SJCRH30 (cell line): ENCODE measurements around the gene HAPSTR1. TPM values are rescaled to one million over a fixed set of nuclear protein-coding genes. Genes with fewer than 3 reads are reported as not detected.
A peak's percentile ranks its signal among the peaks of the same experiment; 100 is the strongest.

Experiments used
- DNase-seq, 2 experiments: peaks; one replicate each; pipeline ENCODE4 v3.0.0-alpha.2; 2015 to 2020
- H3K27ac ChIP-seq: fragments of 250-450 bp; sonication (Bioruptor Pico); 2 replicates; pipeline ENCODE4 v1.5.1; 2020; ENCODE audit warnings: mild to moderate bottlenecking, moderate library complexity
- H3K27me3 ChIP-seq: fragments of 250-450 bp; sonication (Bioruptor Pico); 2 replicates; pipeline ENCODE4 v1.5.1; 2020; ENCODE audit warnings: mild to moderate bottlenecking, moderate library complexity
- H3K36me3 ChIP-seq: fragments of 250-450 bp; sonication (Bioruptor Pico); 2 replicates; pipeline ENCODE4 v1.5.1; 2020; ENCODE audit warnings: mild to moderate bottlenecking, moderate library complexity
- H3K4me1 ChIP-seq: fragments of 250-450 bp; sonication (Bioruptor Pico); 2 replicates; pipeline ENCODE4 v1.5.1; 2020; ENCODE audit warnings: mild to moderate bottlenecking, moderate library complexity
- H3K4me3 ChIP-seq: fragments of 250-450 bp; sonication (Bioruptor Pico); 2 replicates; pipeline ENCODE4 v1.5.1; 2020; ENCODE audit warnings: mild to moderate bottlenecking, moderate library complexity
- H3K9me3 ChIP-seq: fragments of 250-450 bp; sonication (Bioruptor Pico); replicated peaks from 2 replicates; pipeline ENCODE4 v1.5.1; 2020; ENCODE audit warnings: mild to moderate bottlenecking, moderate library complexity
- total RNA-seq: library from RNA; depleted of rRNA; stranded (reverse); fragments of >200 nt; shearing (Covaris generic); gene quantifications from 2 replicates; pipeline ENCODE4 v1.2.3, GENCODE V29; 2014

The HAPSTR1 gene
- total RNA-seq, 1 experiment from 2014 or later = 59.3 TPM

DNA sequence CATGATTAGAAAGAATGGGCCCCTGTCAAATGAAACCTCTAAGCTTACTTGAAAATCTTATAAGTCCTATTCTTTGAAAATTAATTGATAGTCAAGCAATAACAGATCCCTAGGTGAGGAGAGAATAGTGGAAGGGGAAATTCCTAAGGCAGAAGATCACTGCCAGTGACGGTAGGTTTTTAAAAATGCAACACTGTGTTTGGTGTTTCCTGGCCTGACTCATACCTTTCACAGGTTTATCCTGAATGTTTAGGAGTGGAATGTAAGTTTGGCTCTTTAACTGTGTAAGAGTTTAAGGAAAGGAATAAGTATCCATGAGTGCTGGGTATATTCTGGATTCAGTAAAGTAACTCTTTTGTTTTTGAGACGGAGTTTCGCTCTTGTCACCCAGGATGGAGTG, 23.8 kb downstream of the HAPSTR1 start:
- Histone ChIP-seq H3K27me3 (no peaks in the 10 kb centered on the region), H3K36me3 (peaks cover 47% of the 10 kb centered on the region), H3K9me3 (no peaks in the 10 kb centered on the region), H3K4me3 (no peak overlapping the region), H3K27ac (no peak overlapping the region), H3K4me1 (no peaks in the 10 kb centered on the region)
- DNase-seq = no peak

DNA sequence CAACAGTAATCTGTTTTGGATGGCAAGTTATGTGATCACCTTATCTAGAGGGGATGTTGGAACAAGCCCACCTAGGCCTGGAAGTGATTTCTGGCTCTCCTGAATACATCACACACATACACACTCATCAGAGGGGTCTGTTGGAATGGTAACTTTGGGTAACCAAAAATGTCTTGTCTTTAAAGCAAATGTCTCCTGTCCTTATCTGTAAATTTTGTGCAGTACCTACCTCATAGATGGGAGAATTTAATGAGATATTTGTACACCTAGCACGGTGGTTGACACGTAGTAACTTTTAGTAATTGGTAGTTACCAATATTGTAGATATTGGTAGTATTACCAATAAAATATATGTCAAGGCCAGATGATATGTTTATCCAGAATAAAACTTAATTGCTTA, 24.7 kb downstream of the HAPSTR1 start:
- Histone ChIP-seq H3K4me1 (no peaks in the 10 kb centered on the region), H3K36me3 (peaks cover 45% of the 10 kb centered on the region)

DNA sequence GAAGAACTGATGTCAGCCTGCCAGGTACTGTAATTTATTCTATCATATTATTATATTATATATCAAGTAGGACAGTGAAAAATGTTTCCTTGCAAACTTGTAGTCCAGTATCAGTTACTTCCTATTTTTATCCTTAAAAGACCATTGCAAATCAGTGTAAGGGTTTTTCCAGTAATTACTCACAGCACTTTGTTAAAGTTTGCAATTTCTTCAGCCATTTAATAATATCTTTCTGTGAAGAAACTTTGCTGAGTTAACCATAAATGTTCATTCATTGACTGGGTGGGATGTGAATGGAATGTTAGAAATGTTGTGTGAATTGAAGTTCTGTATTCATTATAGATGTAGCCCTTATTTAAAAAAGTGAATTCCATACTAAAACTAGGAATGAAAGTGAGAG, 26.7 kb downstream of the HAPSTR1 start:
- H3K4me1 ChIP-seq = no peaks in the 10 kb centered on the region
- H3K4me3 ChIP-seq = no peak overlapping the region
- H3K27me3 ChIP-seq = no peaks in the 10 kb centered on the region
- DNase-seq = no peak
- H3K27ac ChIP-seq = no peak overlapping the region
- peaks cover 35% of the 10 kb centered on the region for H3K36me3 ChIP-seq
- no peaks in the 10 kb centered on the region for H3K9me3 ChIP-seq

More for the DNA sequence above, 24.7 kb downstream of the HAPSTR1 start:
- no peaks in the 10 kb centered on the region for H3K27me3 ChIP-seq
- H3K9me3 ChIP-seq = no peaks in the 10 kb centered on the region
- no peak overlapping the region for H3K27ac ChIP-seq
- H3K4me3 ChIP-seq = no peak overlapping the region
- no peak for DNase-seq

DNA sequence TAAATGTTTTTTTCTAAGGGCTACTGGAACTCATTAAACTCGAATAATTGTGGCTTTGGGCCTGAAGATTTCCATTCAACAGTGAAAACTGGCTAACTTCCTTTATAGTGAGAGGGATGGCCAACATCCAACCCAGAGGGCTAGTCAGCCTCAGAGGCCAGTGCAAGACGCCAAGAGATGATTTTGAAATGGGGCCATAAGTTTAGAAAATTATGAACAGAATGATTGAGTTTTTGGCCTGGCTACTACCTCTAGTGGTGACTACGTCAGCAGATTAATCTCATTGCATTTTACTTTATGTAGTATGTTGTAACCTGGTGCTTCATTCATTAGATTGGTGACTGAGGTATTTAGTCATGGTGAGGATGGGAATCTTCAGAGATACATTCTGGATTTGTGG, 28.4 kb downstream of the HAPSTR1 start:
- DNase-seq = no peak
- Histone ChIP-seq H3K4me3 (no peak overlapping the region), H3K27ac (no peak overlapping the region), H3K4me1 (no peaks in the 10 kb centered on the region), H3K27me3 (no peaks in the 10 kb centered on the region), H3K9me3 (no peaks in the 10 kb centered on the region), H3K36me3 (peaks cover 34% of the 10 kb centered on the region)

DNA sequence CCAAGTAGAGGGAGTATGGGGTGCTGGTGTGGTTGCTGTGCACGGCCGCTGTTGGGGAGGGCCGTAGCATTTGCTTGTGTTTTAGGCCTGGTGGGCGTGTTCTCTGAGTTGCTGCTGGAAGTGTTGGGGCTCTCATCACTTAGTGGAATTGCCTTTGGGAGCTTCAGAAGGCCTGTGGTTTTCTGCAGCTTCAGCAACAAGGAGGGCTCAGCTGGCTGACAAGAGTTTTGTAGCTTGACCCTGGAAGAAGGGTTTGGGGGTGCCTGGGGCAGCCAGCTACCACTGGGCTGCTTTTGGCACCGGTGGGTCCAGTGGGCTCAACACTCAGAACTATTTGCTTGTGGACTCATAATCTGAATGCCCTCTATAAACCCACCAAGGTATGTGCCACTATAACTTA, 30.9 kb downstream of the HAPSTR1 start:
- no peak overlapping the region for H3K27ac ChIP-seq
- H3K27me3 ChIP-seq = no peaks in the 10 kb centered on the region
- DNase-seq = no peak
- H3K9me3 ChIP-seq = no peaks in the 10 kb centered on the region
- H3K36me3 ChIP-seq = peaks cover 17% of the 10 kb centered on the region
- H3K4me3 ChIP-seq = no peak overlapping the region
- peaks cover 2% of the 10 kb centered on the region; the same call in 1 of the 2 replicates for H3K4me1 ChIP-seq

DNA sequence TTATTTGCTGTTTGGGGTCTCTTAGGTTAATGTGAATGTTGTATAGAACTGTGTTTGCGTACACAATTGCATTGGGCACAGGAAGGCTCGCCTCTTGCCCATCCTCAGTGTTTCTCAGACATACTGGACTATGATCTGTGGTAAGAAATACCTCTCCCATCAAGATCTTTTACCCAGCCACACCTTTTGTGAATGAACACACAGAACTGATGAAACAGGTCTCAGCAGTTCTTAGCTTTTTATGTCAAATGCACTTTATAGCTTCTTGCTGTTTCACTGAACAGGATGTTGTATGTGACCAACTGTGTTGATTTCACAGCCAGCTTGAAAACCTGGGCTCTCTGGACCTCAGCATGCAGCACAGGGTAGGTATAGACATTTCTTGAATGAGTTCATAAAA, 31.5 kb downstream of the HAPSTR1 start:
- no peak overlapping the region for H3K27ac ChIP-seq
- DNase-seq = no peak
- H3K9me3 ChIP-seq = no peaks in the 10 kb centered on the region
- no peak overlapping the region for H3K4me3 ChIP-seq
- H3K27me3 ChIP-seq = no peaks in the 10 kb centered on the region
- H3K36me3 ChIP-seq = peaks cover 11% of the 10 kb centered on the region
- peaks cover 5% of the 10 kb centered on the region; the same call in 1 of the 2 replicates for H3K4me1 ChIP-seq

DNA sequence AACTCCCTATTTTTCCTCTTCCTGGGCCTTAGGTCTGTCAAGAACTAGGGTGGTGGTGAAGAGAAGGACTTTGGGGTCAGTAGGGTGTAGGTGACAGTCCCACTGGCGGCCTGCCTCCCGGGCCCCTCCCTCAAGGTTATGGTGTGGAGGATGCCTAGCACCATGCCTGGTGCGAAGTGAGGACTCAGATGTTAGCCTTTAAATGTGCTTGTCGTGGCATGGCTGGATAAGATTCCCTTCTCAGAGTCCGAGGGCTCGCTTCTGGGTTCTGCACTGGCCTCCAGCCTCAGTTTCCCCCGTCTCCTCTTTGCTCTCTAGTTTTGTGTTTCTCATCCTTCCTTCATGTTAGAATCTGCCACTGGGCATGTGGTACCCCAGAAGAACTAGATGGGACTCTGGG, 32.0 kb downstream of the HAPSTR1 start:
- Histone ChIP-seq H3K27me3 (no peaks in the 10 kb centered on the region), H3K9me3 (no peaks in the 10 kb centered on the region), H3K36me3 (peaks cover 7% of the 10 kb centered on the region), H3K4me1 (peaks cover 6% of the 10 kb centered on the region; the same call in 1 of the 2 replicates), H3K27ac (no peak overlapping the region), H3K4me3 (no peak overlapping the region)
- DNase-seq = no peak

DNA sequence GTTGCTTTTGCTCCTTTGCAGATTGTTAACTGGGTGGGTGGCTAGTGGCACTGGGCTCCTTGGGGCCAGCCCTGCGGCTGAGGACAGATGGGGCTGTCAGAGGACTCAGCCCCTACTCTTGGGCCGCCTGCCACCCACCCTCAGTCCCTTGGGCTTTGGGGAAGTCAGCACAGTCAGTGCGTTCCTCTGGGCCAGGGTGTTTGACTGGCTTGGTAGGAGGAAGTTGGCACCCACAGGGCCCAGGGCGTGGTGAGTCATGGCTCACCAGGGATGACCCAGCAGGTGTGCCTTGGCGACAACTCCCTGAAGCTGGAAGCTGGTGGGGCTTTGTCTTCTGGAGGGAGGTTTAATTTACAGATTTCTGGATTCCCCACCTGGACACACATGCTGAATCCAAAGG, 32.4 kb downstream of the HAPSTR1 start:
- H3K4me1 ChIP-seq = peaks cover 6% of the 10 kb centered on the region; the same call in 1 of the 2 replicates
- no peaks in the 10 kb centered on the region for H3K27me3 ChIP-seq
- no peak overlapping the region for H3K4me3 ChIP-seq
- no peak overlapping the region for H3K27ac ChIP-seq
- no peak for DNase-seq
- peaks cover 3% of the 10 kb centered on the region; the same call in 1 of the 2 replicates for H3K36me3 ChIP-seq
- H3K9me3 ChIP-seq = no peaks in the 10 kb centered on the region

DNA sequence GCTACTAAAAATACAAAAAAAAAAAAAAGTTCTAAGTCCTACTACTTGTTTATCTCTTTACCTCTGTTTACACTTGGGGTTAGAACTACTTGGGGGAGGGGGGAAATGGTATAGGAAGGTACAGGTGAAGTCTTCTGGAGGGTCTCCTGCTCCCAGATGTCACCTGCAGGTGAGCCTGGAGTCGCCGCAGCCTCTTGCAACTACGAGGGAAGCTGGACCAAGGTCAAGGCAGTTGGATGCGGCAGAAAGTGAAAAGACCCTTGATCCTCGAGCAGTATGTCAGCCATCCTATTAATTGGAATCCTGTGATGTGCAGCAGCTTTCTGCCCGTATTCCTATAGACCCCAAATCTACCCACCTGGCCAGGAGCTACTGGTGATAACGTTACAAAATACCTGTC, 33.0 kb downstream of the HAPSTR1 start:
- H3K27ac ChIP-seq = no peak overlapping the region
- H3K9me3 ChIP-seq = no peaks in the 10 kb centered on the region
- no peaks in the 10 kb centered on the region for H3K27me3 ChIP-seq
- H3K36me3 ChIP-seq = peaks cover 3% of the 10 kb centered on the region; the same call in 1 of the 2 replicates
- no peak for DNase-seq
- no peak overlapping the region for H3K4me3 ChIP-seq
- peaks cover 6% of the 10 kb centered on the region; the same call in 1 of the 2 replicates for H3K4me1 ChIP-seq

DNA sequence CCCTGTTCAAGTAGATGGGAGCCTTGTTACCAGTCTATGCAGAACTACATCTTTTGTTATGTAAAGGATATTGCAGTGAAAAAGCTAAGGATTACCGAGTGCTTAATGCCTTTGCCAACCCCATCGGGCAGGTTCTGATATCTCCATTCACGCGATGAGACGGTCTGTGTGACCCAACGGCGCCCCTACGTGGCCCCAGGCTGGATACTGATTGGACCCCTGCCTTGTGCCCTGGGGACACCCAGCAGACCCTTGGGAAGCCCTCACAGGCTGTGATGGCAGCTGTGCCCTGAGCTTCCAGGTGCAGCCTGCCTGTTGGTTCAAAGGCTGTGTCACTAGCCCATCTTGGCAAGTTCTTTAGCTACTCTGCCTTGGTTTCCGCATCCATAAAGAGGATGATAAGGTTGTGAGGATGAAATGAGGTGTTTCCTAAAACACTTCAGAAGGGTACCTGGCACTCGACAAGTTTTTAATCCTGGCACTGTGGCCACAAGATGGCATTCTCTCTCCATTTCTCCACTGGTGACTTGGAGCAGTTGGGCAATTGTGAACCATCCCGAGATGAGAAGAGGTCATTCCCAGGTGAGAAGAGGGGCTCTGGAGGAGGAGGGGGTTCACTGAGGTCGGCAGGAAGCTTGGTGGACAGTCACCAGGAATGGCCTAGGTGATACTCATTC, 33.6 kb downstream of the HAPSTR1 start:
- Histone ChIP-seq H3K27me3 (no peaks in the 10 kb centered on the region), H3K9me3 (no peaks in the 10 kb centered on the region), H3K36me3 (peaks cover 3% of the 10 kb centered on the region; the same call in 1 of the 2 replicates), H3K4me1 (peaks cover 6% of the 10 kb centered on the region; the same call in 1 of the 2 replicates), H3K4me3 (no peak overlapping the region), H3K27ac (no peak overlapping the region)
- no peak for DNase-seq

DNA sequence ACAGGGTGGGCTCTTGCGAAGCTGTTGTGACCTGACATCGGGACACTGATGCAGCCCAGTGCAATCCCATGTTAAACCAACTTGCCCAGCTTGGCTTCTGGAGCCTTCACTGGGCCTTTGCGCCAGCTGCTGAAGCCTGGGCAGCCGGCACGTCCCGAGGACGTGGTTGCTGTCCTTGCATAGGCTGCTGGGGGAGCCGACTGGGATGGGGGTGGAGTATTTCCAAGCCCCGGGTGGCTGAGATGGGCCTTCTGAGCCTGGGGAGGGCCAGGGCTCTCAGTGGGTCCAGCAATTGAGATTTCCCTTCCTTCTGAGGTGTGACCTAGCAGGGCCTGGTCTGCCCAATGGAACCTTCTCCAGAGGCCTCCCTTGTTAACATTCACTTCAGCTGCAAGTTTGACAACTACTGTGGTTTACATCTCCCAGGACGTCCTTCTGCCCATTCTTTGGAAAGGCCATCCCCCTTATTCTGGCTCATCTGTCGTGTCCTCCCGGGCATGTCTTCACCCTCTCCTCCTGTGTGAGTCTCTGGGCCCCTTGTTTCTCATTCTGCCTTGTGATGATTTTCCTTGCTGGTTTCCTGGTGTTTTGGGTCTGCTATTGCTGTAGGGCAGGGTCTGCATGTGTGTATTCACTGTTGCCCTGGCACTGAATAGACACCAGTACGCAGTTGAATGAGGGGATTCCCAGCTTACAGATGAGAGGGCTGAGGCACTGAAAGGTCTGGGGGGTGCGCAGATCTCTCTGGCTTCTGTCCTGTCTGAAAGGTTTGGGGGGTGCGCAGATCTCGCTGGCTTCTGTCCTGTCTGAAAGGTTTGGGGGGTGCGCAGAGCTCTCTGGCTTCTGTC, 34.4 kb downstream of the HAPSTR1 start:
- no peak overlapping the region for H3K27ac ChIP-seq

DNA sequence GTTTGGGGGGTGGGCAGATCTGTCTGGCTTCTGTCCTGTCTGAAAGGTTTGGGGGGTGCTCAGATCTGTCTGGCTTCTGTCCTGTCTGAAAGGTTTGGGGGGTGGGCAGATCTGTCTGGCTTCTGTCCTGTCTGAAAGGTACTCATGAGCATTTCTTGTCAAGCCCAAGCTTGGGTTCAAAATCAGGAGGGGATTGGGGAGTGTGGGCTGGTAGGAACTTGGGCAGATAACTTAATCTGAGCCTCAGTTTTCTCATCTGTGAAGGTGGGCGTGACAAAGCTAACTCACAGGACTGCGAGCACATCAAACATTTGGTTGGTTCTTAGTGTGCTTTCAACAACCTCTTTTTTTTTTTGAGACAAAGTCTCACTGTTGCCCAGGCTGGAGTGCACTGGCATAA, 35.2 kb downstream of the HAPSTR1 start:
- Histone ChIP-seq H3K4me3 (no peak overlapping the region), H3K4me1 (peaks cover 6% of the 10 kb centered on the region; the same call in 1 of the 2 replicates), H3K27me3 (no peaks in the 10 kb centered on the region), H3K36me3 (no peaks in the 10 kb centered on the region; the same call in 1 of the 2 replicates), H3K27ac (no peak overlapping the region; the same call in 1 of the 2 replicates), H3K9me3 (no peaks in the 10 kb centered on the region)
- no peak for DNase-seq

More for the DNA sequence above, 34.4 kb downstream of the HAPSTR1 start:
- peaks cover 3% of the 10 kb centered on the region; the same call in 1 of the 2 replicates for H3K36me3 ChIP-seq
- H3K9me3 ChIP-seq = no peaks in the 10 kb centered on the region
- DNase-seq = no peak
- peaks cover 6% of the 10 kb centered on the region; the same call in 1 of the 2 replicates for H3K4me1 ChIP-seq
- H3K27me3 ChIP-seq = no peaks in the 10 kb centered on the region
- H3K4me3 ChIP-seq = no peak overlapping the region

DNA sequence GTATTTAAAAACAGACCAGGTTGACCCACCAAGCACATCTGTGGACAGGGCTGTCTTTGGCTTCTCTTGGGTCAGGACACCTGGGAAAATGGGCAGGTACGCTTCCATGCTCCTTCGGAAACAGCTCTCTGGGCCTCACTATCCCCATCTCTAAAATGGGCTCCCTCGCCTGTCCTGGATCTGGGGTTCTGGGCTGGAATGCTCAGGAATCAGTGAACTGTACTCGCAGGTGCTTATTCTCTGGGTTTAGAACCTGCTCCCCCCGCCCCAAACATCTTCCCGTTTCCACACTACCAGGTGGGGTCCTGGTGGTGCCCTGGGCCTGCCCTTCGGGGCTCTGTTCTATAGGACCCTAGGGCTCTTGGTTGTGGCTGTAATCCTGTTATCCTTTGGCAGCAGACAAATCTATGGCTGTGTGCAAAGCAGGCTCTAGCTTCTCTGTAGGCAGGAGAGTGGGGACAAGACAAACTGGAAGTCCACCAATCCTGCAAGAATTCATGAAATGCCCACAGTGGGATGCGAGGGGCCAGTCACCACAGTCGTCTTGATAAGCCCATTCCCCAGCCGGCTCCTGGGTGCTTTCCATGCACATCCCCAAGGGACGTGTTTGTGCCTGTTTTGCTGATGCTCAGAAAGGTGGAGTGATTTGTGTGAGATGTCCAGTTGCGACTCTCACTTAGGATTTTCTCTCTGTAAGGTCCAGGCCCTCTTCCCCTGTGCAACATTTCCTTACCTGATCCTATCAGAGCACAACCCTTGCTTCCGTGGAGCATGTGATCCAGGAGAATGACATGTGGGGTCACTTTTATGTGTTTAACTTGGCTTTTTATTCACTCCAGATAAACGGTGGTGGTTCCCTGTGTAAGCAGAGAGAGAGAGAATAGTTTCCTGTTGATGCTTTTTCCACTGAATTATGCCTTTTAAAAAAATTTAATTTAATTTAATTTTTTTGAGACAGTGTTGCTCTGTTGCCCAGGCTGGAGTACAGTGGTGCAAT, 37.2 kb downstream of the HAPSTR1 start:
- Histone ChIP-seq H3K4me3 (no peak overlapping the region), H3K9me3 (no peaks in the 10 kb centered on the region), H3K36me3 (no peaks in the 10 kb centered on the region), H3K27me3 (no peaks in the 10 kb centered on the region), H3K4me1 (peaks cover 6% of the 10 kb centered on the region; the same call in 1 of the 2 replicates), H3K27ac (peak overlapping the region; percentile 64)
- DNase-seq = no peak

DNA sequence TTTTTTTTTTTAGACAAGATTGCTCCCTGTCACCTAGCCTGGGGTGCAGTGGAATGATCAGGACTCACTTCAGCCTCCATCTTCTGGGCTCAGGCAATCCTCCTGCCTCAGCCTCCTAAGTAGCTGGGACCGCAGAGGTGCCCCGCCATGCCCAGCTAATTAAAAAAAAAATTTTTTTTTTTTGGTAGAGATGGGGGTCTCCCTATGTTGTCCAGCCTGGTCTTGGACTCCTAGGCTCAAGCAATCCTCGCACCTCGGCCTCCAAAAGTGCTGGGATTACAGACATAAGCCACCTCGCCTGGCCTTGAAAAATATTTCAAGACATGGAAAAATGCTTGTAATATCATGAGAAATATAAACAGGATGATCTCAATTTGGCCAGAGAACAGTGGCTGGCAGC, 42.9 kb downstream of the HAPSTR1 start:
- Histone ChIP-seq H3K9me3 (no peaks in the 10 kb centered on the region), H3K27me3 (no peaks in the 10 kb centered on the region), H3K4me1 (0 out of 2 replicates have a peak, but pooled peaks cover 7% of the 10 kb centered on the region), H3K36me3 (no peaks in the 10 kb centered on the region), H3K4me3 (no peak overlapping the region), H3K27ac (no peak overlapping the region)
- DNase-seq = no peak
